Fibroblast of skin of right quadriceps (primary cell): Measurements from ENCODE around the gene PSMA7.

ENCODE experiments used
- DNase-seq: peaks from one replicate; pipeline ENCODE4 v3.0.0-alpha.2; 2013

Gene PSMA7

GRCh38 chr20:62135573-62136266 is 7.5 kb downstream of the PSMA7 start:
- DNase-seq, result no peak

DNA sequence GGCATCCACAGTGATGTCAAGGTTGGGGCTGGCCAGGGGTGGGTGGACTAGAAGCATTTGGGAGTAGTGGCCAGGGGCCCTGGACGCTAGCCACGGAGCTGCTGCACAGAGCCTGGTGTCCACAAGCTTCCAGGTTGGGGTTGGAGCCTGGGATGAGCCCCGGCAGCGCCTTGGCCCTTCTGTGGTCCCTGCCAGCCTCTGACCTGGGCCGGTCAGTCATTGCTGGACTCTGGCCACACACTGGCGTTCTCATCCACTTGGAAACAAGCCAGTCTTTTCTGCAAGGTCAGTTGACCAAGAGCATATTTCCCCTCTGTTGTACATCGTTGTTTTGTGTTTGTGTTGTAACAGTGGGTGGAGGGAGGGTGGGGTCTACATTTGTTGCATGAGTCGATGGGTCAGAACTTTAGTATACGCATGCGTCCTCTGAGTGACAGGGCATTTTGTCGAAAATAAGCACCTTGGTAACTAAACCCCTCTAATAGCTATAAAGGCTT is 8.4 kb downstream of the PSMA7 start:
- DNase-seq, result no peak

- DNase-seq, result no peak
Measured at GRCh38 chr20:62133864-62134263, 9.3 kb downstream of the PSMA7 start.

GRCh38 chr20:62133051-62133845 is 9.9 kb downstream of the PSMA7 start:
- no peak for DNase-seq

GRCh38 chr20:62132421-62132820 is 10.8 kb downstream of the PSMA7 start:
- DNase-seq, result no peak

DNA sequence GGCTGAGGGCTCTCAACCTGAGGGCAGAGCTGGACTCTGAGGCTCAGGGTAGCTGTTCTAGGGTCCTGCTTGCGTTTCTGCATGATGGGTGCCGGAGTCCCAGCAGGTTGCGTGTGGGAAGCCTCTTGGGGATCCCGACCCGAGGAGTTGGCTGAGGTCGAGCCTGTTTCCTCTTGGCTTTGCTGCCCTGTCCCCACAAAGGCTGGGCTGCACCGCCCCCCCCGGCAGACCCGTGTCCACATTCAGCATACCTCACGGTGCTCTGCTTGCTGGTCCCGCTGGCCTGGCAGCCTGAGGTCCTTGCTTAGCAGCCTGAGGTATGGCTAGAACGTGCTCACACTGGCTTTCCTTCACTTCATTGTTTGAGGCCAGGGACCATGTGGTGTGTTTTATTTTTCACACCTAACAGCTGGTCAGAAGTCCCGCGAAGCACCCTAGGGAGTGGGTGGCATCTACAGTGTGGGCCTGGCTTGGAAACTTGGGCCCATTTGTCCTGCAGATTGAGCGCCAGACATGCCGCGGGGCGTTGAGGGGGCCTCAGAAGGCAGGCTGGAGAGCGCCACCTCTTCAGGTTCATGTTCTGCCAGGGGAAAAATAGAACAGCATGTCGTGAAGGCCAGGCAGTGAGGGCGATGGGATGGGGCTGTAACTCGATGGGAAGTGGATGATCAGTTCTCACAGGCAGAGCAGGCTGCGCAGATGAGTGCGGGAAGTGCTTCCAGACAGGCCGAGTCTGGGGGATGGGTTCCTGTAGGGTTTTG is 11.5 kb downstream of the PSMA7 start:
- no peak for DNase-seq

- no peak for DNase-seq
Measured at GRCh38 chr20:62129731-62130531, 13.3 kb downstream of the PSMA7 start.

DNA sequence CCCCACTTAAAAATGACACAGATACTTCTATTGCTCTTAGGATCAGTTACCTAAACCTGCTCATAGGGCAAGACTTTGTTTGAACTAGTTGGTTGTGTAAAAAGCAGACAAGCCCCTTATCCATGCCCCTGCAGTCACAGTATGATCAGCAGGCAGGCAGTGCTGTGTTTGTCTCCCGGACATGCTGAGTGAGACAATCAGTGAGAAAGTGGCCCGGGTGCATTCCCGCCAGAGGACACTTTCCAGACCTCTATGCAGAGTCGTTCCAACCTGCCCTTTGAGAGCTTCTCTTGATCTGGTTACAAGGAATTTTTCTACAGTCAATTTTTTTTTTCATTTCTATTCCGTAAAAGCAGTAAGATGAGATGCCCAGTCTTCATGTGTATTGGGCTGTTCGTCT is 14.7 kb downstream of the PSMA7 start:
- no peak for DNase-seq

DNA sequence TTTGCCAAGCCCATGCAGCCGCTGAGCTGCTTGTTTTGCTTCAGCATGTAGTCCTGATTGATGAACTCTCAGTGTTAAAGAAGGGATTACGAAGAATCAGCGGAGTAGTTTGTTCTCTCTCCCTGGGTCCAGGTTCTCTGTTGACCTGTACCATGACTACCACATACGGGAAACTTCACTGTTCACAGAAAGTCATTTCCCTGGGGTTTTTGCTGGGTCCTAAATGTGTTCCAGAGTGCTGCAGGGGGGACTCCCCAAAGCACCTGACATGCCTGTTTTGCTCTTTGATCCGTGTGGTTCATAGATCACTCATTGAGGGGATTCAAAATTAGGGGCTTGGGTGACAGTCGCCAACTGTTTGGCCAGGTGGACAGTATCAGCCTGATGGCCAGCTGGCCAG is 15.4 kb downstream of the PSMA7 start:
- DNase-seq, result no peak

DNA sequence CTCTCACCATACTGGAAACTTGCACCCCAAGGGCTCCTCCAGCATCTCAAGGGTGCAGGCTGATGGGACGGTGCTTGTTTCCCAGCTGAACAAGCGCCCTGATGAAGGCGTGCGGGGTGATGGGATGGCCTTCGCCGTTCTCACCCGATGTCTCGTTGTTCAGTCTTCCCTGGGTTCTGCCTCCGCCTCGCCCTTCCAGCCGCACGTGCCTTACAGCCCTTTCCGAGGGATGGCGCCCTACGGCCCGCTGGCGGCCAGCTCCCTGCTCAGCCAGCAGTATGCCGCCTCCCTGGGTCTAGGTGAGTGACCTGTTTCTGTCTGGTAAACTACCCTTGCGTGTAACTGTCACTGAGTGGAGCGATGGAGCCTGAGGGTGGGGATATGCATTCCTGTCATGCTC is 17.1 kb downstream of the PSMA7 start:
- no peak for DNase-seq

GRCh38 chr20:62123450-62124118 is 19.6 kb downstream of the PSMA7 start:
- DNase-seq, result peak; percentile 14

DNA sequence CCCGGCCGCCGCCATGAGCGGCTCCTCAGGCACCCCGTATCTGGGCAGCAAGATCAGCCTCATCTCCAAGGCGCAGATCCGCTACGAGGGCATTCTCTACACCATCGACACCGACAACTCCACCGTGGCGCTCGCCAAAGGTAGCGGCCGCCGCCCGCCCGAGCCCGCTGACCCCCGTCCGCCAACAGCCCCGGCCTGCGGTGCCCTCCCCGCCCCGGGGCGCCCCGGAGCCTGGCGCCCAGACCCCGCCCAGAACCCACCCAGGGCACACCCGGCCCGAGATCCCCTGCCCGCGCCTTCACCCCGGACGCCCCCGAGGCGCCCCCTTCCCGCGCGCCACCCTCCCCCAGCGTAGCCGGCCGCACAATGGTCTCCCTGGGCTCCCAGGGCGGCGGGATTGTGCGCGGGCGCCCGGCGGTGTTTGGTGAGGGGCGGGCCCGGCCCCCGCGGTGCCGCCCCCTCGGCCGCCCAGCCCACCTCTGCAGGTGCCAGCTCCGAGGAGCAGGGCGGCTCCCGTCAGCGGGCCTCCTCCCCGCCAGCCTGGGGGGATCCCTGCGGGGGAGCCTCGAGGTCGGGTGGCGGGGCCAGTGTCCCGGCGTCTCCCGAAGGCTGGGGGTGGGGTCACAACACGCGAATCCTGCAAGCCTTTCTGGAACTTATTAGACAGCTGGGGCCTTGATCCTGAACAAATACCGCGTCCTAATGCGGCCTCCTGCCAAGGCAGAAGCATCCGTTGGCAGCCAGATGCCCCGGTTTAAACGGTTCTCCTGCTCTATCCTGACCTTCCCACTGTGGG is 20.3 kb downstream of the PSMA7 start:
- peak; percentile 25 for DNase-seq

DNA sequence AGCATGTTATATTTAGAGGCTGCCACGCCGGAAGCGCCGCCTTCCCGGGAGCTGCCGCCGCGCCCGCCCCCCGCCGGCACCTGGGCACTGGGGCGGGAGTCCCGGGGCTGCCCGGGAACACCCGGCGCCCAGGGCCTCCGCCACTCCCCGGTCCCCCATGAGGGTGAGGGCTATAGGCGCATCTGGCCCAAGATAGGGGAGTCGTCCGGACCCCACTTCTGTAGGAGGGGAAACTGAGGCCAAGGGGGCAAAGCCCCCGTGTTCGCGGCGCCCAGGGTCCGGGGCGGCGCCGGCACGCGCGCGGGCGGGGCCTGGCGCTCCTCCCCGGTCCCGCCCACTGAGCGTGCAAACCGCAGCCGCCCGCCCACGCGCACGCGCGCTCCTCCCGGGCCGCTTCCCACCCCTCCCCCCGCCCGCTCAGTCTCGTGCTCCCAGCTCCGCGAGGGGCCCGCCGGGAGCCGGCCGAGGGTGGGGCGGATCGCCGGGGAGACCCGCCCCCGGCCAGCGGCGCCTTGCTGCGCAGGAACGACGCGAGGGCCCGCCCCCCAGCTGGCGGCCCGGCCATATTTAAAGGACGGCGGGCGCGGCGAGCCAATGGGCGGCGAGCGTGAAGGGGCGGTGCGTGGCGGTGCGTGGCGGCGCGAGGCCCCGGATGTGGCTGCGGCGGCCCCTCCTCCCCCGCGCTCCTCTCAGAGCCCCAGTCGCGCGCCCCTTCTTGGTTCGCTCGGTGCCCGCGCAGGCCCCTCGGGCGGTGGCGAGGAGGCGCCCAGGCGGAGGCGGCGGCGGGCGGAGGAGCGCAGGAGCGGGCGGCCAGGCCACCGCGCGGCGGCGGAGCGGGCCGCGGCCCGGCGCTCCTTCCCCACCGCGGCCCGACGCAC is 21.2 kb downstream of the PSMA7 start, which contains the start of gene LSM14B:
Gene LSM14B (plus strand): TSS at position 700 of the 878 bp plus-strand sequence. CDS start 192 bp downstream, outside the sequence.
- peak; percentile 98 for DNase-seq

DNA sequence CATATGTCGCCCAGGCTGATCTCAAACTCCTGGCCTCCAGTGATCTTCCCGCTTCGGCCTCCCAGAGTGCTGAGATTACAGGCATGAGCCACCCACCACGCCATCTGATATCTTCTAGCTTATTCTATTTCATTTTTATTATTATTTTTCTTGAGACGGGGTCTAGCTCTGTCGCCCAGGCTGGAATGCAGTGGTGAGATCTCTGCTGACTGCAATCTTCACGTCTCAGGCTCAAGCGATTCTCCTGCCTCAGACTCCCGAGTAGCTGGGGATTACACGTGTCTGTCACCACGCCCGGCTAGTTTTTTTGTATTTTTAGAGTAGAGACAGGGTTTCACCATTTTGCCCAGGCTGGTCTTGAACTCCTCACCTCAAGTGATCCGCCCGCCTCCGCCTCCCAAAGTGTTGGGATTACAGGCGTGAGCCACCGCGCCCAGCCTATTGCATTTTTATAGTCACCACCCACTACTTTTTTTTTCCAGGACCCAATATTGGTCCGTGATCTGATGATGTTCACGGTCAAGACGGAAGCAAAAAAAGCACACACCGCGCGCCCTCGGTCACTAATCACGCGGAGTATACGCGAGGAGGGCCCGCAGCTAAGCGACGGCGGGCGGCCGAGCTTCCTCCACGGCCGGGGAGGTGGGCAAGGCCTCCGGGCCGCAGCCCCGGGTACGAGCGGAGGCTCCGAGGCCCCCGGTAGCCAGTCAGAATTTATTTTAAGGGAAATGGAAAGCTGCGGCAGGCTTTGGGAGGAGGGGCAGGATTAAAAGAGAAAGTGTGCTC is 22.0 kb downstream of the PSMA7 start:
- DNase-seq, result no peak

DNA sequence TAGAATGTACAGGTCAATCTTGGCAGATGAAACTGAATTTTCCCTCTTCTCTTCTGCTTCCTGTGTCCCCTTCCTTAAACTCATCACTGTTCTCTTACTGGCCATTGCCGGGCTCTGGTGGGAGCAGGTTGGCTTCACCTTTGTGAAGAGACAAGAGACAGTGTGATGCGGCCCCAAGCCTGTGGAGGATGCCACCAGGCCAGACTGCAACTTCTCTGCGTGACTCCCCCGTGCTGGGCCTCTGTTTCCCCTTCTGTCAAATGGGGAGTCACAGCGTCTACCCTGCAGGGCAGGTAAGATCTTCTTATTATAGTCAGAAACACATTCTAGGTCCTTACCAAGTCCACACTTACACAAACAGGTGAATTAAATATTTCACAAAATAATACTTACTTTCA is 22.8 kb downstream of the PSMA7 start:
- DNase-seq, result no peak

- no peak for DNase-seq
Measured at GRCh38 chr20:62119591-62120364, 23.4 kb downstream of the PSMA7 start.

DNA sequence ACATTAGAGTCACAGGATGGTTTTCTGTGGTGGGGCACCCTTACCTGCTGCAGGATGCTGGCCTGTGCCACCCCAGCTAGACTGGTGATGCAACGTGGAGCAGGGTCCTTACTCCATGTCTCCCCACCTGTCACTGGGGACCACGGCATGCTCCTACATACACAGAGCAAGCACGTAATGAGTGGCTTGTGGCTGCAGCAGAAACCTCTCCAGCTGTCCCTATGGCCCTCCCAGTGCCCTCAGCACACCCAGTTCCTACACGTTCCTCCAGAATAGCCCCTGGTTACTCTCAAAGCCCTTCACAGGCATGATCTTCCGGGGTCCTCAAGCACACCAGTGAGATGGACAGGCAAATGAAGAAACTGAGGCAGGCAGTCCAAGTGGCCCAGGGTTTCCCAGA is 24.1 kb downstream of the PSMA7 start:
- no peak for DNase-seq
